Uterus (tissue), 4 donors: ENCODE measurements around the gene PTH1R. TPM values are rescaled to one million over a fixed set of nuclear protein-coding genes. Genes with fewer than 3 reads are reported as not detected.

ENCODE experiments used
- DNase-seq, 2 donors: peaks; one replicate each; pipeline ENCODE4 v3.0.0-alpha.2; 2019 to 2020
- H3K27ac ChIP-seq, 2 donors: fragments of 200-600 bp; sonication (generic); 1 replicate in 1 of 2; 2 replicates in 1 of 2; pipeline ENCODE4 v1.5.1; 2016 to 2018
- H3K27me3 ChIP-seq, 2 donors: fragments of 200-600 bp; sonication (generic); one replicate each; pipeline ENCODE4 v1.5.1; 2018 to 2019; ENCODE audit warnings: control low read depth in 1 of 2
- H3K36me3 ChIP-seq, 2 donors: fragments of 200-600 bp; sonication (generic); one replicate each; pipeline ENCODE4 v1.5.1; 2019; ENCODE audit warnings: control low read depth in 1 of 2
- H3K4me1 ChIP-seq, 2 donors: fragments of 200-600 bp; sonication (generic); one replicate each; pipeline ENCODE4 v1.5.1; 2018 to 2019; ENCODE audit warnings: control low read depth in 1 of 2
- H3K4me3 ChIP-seq, 2 donors: fragments of 200-600 bp; sonication (generic); 1 replicate in 1 of 2; 2 replicates in 1 of 2; pipeline ENCODE4 v1.5.1; 2018 to 2019; ENCODE audit warnings: mild to moderate bottlenecking in 1 of 2
- H3K9me3 ChIP-seq, 2 donors: fragments of 200-600 bp; sonication (generic); one replicate each; pipeline ENCODE4 v1.5.1; 2019; ENCODE audit warnings: control low read depth in 1 of 2
- CTCF ChIP-seq, 4 experiments: fragments of 200-600 bp in 2 of 4; fragments of 450-650 bp in 2 of 4; sonication (generic) in 2 of 4; IDR thresholded peaks; one replicate each; pipeline ENCODE4 v1.5.1; 2016 to 2019; ENCODE audit warnings: antibody characterized with exemption in 4 of 4, mild to moderate bottlenecking in 2 of 4, moderate library complexity in 1 of 4
- POLR2A ChIP-seq, 2 donors: fragments of 450-650 bp; IDR thresholded peaks; one replicate each; pipeline ENCODE4 v1.6.1; 2016; ENCODE audit warnings: antibody characterized with exemption in 2 of 2, mild to moderate bottlenecking in 1 of 2, moderate library complexity in 1 of 2
- intact Hi-C: fragments of 100-400 bp; cut with DNase I; formaldehyde crosslinking; loops from one replicate; pipeline ENCODE4 v1.15.1; 2023; ENCODE audit warnings: low total_unique reads
- total RNA-seq, 4 donors: library from RNA; depleted of rRNA in 3 of 4; stranded (reverse); fragments of >200 nt in 3 of 4; gene quantifications; one replicate each; pipeline versions ENCODE4 v1.1.0 to v1.2.4, GENCODE V29; 2014 to 2023
- donor health status: DM: yes; HTN: yes; CAD: no.

The PTH1R gene
- total RNA-seq, 4 donors from 2014 or later = 0.51 to 29.9 (median 18.9) TPM

GRCh38 chr3:46921871-46922271, 44.4 kb downstream of the PTH1R start:
- H3K36me3 ChIP-seq = no peaks in the 10 kb centered on the region
- DNase-seq = peak in 1 of 2 donors; percentile 8
- intact Hi-C loops = no loop called here

GRCh38 chr3:46922426-46922825, 44.9 kb downstream of the PTH1R start:
- H3K4me1 ChIP-seq = no peaks in the 10 kb centered on the region
- H3K9me3 ChIP-seq = no peaks in the 10 kb centered on the region
- no peak overlapping the region for H3K4me3 ChIP-seq
- no peaks in the 10 kb centered on the region for H3K36me3 ChIP-seq
- peak in 1 of 2 donors; percentile 9 for DNase-seq
- TF ChIP-seq CTCF (IDR thresholded peaks at IDR 0.05) (no peak), POLR2A (IDR thresholded peaks at IDR 0.05) (no peak)
- intact Hi-C loops = no loop called here
- no peaks in the 10 kb centered on the region for H3K27me3 ChIP-seq
- no peak overlapping the region for H3K27ac ChIP-seq

More at GRCh38 chr3:46921871-46922271, 44.4 kb downstream of the PTH1R start:
- Histone ChIP-seq H3K4me1 (no peaks in the 10 kb centered on the region), H3K27me3 (no peaks in the 10 kb centered on the region), H3K4me3 (no peak overlapping the region), H3K27ac (no peak overlapping the region), H3K9me3 (no peaks in the 10 kb centered on the region)
- TF ChIP-seq CTCF (IDR thresholded peaks at IDR 0.05) (no peak), POLR2A (IDR thresholded peaks at IDR 0.05) (no peak)

- Histone ChIP-seq H3K4me1 (no peaks in the 10 kb centered on the region), H3K27ac (no peak overlapping the region), H3K9me3 (no peaks in the 10 kb centered on the region), H3K27me3 (no peaks in the 10 kb centered on the region), H3K36me3 (no peaks in the 10 kb centered on the region), H3K4me3 (no peak overlapping the region)
- DNase-seq = peak in 1 of 2 donors; percentile 15
- TF ChIP-seq POLR2A (IDR thresholded peaks at IDR 0.05) = no peak
- TF ChIP-seq CTCF (IDR thresholded peaks at IDR 0.05) = no peak
- intact Hi-C loops = no loop called here
Measured at GRCh38 chr3:46922871-46923558, 45.5 kb downstream of the PTH1R start.

GRCh38 chr3:46923559-46924350, 46.2 kb downstream of the PTH1R start:
- Histone ChIP-seq H3K36me3 (no peaks in the 10 kb centered on the region), H3K9me3 (no peaks in the 10 kb centered on the region), H3K27me3 (no peaks in the 10 kb centered on the region), H3K27ac (no peak overlapping the region), H3K4me1 (no peaks in the 10 kb centered on the region), H3K4me3 (no peak overlapping the region)
- no peak for TF ChIP-seq POLR2A (IDR thresholded peaks at IDR 0.05)
- peak; percentile 40 to 56 (median 46) for TF ChIP-seq CTCF (IDR thresholded peaks at IDR 0.05)
- peak in 1 of 2 donors; percentile 18 for DNase-seq
- intact Hi-C loops = no loop called here
